Midbrain (tissue), 1 donor: ENCODE data around the gene PPP2R2B.

Experiments used
- DNase-seq: peaks from one replicate; lab custom pipeline; 2025; lab: John Stamatoyannopoulos, UW

The PPP2R2B gene

GRCh38 chr5:146888351-146888978 lies 9.9 kb upstream of the PPP2R2B start:
- no peak for DNase-seq

GRCh38 chr5:146884066-146884626 lies 5.6 kb upstream of the PPP2R2B start:
- no peak for DNase-seq

- DNase-seq: no peak
Measured at GRCh38 chr5:146883511-146883910, 5.0 kb upstream of the PPP2R2B start.

- no peak for DNase-seq
Measured at GRCh38 chr5:146880966-146881365, 2.4 kb upstream of the PPP2R2B start.

- DNase-seq: peak; percentile 45
Measured at GRCh38 chr5:146877783-146878475, 628 bp downstream of the PPP2R2B start.

- DNase-seq: peak; percentile 53
Measured at GRCh38 chr5:146877178-146877681, 1.3 kb downstream of the PPP2R2B start.

- DNase-seq: no peak
Measured at GRCh38 chr5:146873186-146873917, 5.2 kb downstream of the PPP2R2B start.

GRCh38 chr5:146872188-146872587 lies 6.4 kb downstream of the PPP2R2B start:
- no peak for DNase-seq

- DNase-seq: no peak
Measured at GRCh38 chr5:146867996-146868708, 10.4 kb downstream of the PPP2R2B start.

- no peak for DNase-seq
Measured at GRCh38 chr5:146866263-146866662, 12.3 kb downstream of the PPP2R2B start.

- DNase-seq: no peak
Measured at GRCh38 chr5:146862641-146863040, 15.9 kb downstream of the PPP2R2B start.

GRCh38 chr5:146860213-146860893 lies 18.2 kb downstream of the PPP2R2B start:
- no peak for DNase-seq

- no peak for DNase-seq
Measured at GRCh38 chr5:146852089-146852488, 26.5 kb downstream of the PPP2R2B start.

- DNase-seq: no peak
Measured at GRCh38 chr5:146851133-146851532, 27.4 kb downstream of the PPP2R2B start.

GRCh38 chr5:146849694-146850303 lies 28.8 kb downstream of the PPP2R2B start:
- no peak for DNase-seq

- DNase-seq: no peak
Measured at GRCh38 chr5:146848133-146848532, 30.4 kb downstream of the PPP2R2B start.

- no peak for DNase-seq
Measured at GRCh38 chr5:146840016-146840415, 38.5 kb downstream of the PPP2R2B start.

- no peak for DNase-seq
Measured at GRCh38 chr5:146836226-146836842, 42.2 kb downstream of the PPP2R2B start.

GRCh38 chr5:146832985-146833732 lies 45.4 kb downstream of the PPP2R2B start:
- no peak for DNase-seq

GRCh38 chr5:146828385-146828784 lies 50.2 kb downstream of the PPP2R2B start:
- no peak for DNase-seq
